ENCODE measurements around the gene EDNRB.
"Not testable (repeated sequence)": the region's sequence is repeated elsewhere in the genome, so short reads cannot be mapped to it uniquely, and the experiment has no call there.

EDNRB gene

DNA sequence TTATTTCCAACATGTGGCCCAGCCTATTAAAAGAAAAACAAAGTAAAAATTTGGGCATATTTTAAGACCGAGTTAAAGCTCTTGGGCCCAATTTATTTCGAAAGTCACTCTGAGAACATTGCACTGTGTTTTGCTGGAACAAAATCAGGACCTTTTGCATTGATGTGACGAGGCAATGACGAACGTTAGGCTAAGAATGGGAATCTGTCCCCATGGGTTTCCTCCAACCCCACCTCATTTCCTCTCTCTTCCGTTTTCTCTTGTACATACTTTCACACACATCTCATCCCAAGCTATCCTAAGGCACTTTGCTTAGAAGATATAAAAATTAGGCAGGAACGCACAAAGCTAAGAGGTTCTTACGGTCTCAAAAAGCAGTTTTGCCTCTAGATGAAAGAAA is 22.1 kb downstream of the EDNRB start:
- DNase-seq: no peak

- no peak for DNase-seq
These were observed 23.9 kb downstream of the EDNRB start for GRCh38 chr13:77894743-77895142.

- no peak for DNase-seq
These were observed 25.6 kb downstream of the EDNRB start for GRCh38 chr13:77893066-77893465.

GRCh38 chr13:77892491-77892890 is 26.1 kb downstream of the EDNRB start:
- DNase-seq: no peak

DNA sequence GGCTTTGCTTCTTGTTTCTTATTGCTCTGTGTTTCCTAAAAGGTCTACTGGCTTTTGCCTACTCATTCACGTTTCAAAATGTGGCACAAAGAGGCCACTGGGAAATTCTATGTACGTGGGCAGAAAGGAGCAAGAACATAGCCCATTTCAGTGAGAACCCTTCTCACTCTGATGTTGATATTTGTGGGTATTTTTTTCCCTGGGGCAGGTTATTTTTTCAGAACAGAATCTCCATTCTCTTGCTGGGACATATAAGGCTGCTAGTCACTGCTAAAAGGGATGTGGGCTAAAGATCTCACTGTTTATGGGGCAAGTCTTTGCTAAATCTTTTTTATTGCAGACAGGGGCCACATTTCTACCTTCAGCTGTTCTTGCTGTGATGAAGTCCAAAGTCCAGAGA is 27.1 kb downstream of the EDNRB start:
- DNase-seq: no peak

DNA sequence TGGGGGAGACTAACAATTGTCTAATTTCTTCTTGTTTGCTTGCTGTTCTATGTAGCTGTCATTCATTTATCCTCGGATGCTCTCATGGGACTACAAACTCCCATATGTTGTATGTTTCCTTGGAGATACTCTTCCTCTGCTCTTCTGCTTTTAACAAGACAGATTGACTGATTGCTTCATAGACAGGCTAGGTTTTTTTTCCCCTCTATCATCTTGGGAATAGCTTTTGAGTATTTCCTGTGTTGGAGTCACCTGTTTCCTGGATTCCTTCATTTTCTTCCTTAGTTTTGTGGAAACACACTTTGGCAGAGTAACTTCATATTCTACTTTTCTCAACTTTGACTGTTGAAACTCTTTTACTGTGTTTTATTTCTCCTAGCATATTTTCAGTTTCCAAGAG is 27.6 kb downstream of the EDNRB start:
- no peak for DNase-seq

- no peak for DNase-seq
These were observed 35.3 kb downstream of the EDNRB start for GRCh38 chr13:77883328-77883727.

GRCh38 chr13:77878190-77878589 is 40.4 kb downstream of the EDNRB start:
- no peak for DNase-seq

GRCh38 chr13:77876176-77876575 is 42.5 kb downstream of the EDNRB start:
- no peak for DNase-seq

DNA sequence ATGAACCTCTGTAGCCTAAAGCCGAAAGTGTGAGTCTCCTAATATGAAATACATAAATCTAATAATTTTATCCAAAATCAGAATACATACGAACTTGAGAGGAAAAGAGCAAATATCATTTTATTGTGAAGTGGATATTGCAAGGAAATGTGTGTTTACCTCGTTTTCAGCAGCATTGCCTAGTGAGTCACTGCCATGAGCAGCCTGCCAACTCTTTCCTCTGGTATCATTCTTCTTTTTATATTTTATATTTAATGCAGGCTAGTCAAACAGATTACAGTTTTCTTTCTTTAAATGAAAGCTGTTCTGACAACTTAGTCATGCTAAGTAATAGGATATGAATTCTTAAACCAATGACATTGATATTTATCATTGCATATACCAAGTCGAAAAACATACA is 44.2 kb downstream of the EDNRB start:
- no peak for DNase-seq

DNA sequence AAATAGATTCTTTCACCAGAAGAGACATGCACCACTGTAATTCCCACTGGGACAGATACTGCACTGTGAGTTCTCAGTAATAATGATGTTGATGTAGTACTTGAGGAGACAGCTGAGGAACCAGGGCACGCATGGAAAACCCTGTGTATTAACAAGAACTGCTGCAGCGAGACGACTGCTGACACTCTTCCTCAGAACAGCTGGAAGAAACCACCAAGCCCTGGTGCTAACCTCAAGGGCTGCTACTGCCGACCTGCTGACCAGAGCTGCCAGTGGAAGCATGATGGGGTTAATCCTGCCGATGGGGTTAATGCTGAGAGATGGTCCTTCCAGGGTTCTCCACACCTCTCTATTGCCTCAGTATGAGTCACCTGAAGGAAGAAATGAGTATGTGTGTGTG is 45.6 kb downstream of the EDNRB start:
- no peak for DNase-seq

GRCh38 chr13:77871596-77871995 is 47.0 kb downstream of the EDNRB start:
- DNase-seq: no peak

GRCh38 chr13:77868717-77869116 is 49.9 kb downstream of the EDNRB start:
- no peak for DNase-seq

DNA sequence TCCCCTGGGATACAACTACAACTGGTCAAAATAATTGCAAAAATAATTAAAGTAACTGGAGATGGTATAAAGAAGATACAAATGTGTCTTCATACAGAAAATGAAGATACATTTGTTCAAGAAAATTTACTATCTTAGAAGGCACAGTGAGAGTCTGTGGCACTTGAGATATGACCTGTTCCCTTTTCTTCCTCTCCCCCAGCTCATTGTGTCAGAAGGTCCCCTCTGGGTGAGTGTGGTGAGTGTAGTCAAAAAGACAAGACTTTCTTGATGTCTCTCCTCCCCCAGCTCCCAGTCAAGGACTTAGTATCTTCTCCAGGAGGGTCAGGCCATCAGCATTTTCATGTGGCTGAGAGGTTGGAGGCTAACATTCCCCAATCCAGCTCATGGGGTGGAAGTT is 51.7 kb downstream of the EDNRB start:
- no peak for DNase-seq

GRCh38 chr13:77865622-77866021 is 53.0 kb downstream of the EDNRB start:
- no peak for DNase-seq

GRCh38 chr13:77863144-77863543 is 55.5 kb downstream of the EDNRB start:
- DNase-seq: no peak

DNA sequence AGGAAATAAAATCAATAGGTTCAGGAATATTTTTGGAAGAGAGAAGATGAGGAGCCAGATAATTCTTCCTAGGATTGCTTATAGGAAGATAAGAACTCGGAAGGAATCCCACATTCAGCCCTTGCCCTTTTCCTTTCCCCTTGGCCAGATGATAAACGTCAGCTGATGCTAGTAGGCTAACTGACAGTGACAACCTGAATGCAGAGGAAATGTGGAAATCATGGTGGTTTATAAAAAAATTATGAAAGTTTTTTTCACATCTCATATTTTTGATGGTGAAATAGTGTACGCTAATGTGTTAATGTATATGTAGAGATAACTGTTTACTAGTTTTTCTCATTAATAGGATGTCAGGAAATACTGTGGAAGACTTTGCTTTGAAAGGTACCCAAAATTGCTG is 56.9 kb downstream of the EDNRB start:
- DNase-seq: no peak

DNA sequence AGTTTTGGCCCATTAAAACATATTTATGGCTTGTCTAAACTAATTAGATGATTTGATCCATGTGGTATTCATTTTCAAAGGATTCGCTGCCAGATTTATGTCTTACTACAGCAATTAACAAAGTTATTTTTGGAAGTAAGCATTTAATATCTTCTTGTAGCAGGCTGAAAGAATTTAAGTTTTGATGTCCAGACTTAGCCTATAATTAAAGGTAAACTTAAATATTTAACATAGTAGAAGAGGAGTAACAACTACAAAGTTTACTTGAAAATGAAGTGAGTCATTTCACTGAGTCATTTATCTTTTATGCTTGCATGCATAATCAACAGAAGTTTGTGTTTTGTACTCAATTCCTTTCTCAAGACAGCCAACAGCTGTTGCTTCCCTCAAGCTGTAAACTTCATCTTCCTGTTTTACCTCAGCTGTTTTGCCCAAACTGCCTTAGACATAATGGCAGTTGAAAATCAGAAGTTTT is 58.1 kb downstream of the EDNRB start:
- DNase-seq: no peak

GRCh38 chr13:77859450-77859849 is 59.2 kb downstream of the EDNRB start:
- no peak for DNase-seq

DNA sequence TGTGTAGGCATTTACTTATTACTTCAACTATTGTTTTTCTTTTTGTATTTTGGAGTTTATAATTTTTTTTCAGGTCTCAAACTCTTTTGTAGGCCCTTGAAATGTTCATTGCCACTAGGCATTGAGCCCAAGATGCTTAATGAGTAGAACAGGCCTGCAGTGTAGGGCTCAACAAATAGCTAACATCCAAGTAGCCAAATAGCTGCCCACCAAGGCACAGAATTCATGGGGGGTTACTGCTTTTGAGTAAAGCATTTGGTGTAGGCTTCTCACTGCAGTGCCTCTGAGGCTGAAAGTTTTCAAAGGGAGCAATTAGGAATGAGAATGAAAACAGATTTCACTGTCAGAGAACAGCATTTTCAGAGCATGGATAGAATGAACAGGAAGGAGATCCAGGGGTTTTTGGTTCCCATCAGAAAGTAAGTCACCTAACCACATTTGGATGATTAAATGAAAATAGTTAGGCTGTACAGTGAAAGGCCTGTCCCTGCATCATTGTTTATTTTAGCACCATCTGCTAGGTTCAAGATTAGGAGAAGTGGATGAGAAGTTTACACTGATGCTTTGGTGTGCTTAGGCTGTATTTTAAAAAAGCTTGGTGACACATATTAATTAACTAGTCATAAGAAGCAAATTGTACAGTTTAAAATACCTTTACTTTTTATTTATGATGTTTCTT is 61.0 kb downstream of the EDNRB start:
- DNase-seq: no peak

DNA sequence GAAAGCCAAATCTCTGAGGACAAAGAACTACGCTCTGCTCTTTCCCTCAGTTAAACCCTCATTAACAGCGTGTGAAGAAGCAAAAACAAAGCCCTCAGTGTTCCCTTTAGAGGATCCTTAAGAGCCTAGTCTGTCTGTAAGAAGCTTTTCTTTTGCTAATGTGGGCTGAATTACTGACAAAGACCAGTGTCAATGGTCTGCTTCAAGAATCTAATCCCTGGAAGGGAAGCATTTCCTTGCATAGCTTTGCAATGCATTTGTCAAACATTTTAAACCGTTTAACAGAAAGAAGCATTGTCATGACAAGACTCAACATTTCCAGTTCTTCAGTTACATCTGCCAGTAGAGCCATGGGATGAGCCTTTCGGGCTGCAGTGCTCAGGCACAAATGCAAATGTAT is 64.9 kb downstream of the EDNRB start:
- DNase-seq: no peak

GRCh38 chr13:77848050-77848449 is 70.6 kb downstream of the EDNRB start:
- not testable (repeated sequence) for DNase-seq

GRCh38 chr13:77846173-77846572 is 72.5 kb downstream of the EDNRB start:
- no peak for DNase-seq
